Measurements from ENCODE around the gene ORM2.

ORM2 gene

DNA sequence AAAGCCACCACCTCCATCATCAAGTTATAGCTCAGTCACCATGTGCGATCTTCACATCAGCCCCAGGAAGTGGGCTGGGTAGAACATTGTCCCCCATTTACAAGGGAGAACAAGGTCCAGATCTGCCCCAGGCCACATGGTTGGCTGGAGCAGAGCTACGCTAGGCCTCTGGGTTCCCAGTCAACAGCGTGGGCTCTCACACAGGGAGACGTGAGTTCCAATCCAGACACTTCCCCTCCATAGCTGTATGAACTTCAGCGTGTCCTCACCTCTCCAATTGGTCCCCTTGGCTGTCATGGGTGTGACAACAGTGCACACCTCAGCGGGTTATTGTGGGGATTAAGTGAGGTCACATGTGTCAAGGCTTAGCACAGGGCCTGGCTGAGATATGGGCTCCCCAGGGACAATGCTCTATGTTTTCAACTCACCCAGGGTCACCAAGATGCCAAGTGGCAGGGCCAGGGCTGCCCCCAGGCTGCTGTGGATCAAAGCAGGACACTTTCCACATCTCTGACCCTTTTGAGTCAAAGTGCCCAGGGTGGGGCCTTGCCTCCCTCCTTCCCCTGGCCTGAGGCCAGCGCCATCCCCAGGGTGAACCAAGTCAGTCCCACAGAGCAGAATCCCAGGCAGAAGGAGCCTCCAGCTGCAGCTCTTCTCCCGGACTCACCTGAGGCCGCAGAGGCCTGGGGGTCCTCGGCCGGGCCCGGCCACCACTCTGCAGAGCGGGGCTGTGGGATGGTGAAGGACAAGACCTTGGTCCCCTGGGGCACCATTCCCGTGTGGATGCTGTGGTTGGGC is 38.3 kb downstream of the ORM2 start:
- Mint-ChIP-seq H3K4me1 (no peaks in the 10 kb centered on the region), H3K4me3 (no peak overlapping the region), H3K36me3 (ENCODE audit: low read depth) (peaks cover 36% of the 10 kb centered on the region), H3K9me3 (no peaks in the 10 kb centered on the region), H3K27me3 (ENCODE audit: low read depth) (no peaks in the 10 kb centered on the region), H3K27ac (no peak overlapping the region)
- TF ChIP-seq, protein P1, sequence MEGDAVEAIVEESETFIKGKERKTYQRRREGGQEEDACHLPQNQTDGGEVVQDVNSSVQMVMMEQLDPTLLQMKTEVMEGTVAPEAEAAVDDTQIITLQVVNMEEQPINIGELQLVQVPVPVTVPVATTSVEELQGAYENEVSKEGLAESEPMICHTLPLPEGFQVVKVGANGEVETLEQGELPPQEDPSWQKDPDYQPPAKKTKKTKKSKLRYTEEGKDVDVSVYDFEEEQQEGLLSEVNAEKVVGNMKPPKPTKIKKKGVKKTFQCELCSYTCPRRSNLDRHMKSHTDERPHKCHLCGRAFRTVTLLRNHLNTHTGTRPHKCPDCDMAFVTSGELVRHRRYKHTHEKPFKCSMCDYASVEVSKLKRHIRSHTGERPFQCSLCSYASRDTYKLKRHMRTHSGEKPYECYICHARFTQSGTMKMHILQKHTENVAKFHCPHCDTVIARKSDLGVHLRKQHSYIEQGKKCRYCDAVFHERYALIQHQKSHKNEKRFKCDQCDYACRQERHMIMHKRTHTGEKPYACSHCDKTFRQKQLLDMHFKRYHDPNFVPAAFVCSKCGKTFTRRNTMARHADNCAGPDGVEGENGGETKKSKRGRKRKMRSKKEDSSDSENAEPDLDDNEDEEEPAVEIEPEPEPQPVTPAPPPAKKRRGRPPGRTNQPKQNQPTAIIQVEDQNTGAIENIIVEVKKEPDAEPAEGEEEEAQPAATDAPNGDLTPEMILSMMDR (IDR thresholded peaks at IDR 0.05; ENCODE audit: unreplicated experiment in 3 of 3), result no peak

DNA sequence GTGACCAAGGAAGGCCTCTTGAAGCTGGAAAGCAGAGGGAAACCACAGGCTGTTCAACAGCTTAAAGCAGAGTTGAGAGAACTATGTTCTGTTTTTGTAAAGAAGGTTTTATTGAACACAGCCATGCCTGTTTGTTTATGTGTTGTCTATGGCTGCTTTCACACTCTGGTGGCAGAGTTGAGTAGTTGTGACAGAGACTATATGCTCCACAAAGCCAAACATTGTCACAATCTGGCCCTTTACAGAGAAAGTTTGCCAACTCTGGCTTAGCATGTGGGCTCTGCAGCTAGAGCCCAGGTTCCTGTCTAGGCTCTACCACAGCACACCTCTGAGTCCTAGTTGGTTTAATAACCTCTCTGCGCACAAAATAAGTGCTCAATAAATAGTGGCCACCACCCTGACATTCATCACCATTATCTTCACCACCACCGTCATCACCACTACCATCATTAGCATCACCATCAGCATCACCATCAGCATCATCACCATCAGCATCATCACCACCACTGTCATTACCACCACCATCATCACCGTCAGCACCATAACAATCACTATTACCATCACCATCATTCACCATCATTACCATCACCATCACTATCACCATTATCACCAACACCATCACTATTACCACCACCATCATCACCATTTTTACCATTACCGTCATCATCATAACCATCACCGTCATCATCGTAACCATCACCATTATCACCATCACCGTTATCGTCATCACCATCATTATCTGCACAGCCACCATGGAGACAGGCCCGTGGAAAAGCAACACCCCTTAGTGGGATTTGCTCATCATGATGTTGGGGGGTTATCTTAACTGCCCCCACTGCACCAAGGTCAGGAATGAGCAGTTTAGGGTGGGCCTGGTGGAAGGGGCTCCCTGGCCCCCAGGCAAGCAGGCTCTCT is 39.8 kb downstream of the ORM2 start:
- H3K27ac Mint-ChIP-seq, result no peak overlapping the region
- H3K4me1 Mint-ChIP-seq, result no peaks in the 10 kb centered on the region
- no peaks in the 10 kb centered on the region for H3K27me3 Mint-ChIP-seq (ENCODE audit: low read depth)
- H3K36me3 Mint-ChIP-seq (ENCODE audit: low read depth), result peaks cover 28% of the 10 kb centered on the region
- no peak overlapping the region for H3K4me3 Mint-ChIP-seq
- TF ChIP-seq, protein P1 (IDR thresholded peaks at IDR 0.05; ENCODE audit: unreplicated experiment in 3 of 3), result no peak
- H3K9me3 Mint-ChIP-seq, result no peaks in the 10 kb centered on the region

DNA sequence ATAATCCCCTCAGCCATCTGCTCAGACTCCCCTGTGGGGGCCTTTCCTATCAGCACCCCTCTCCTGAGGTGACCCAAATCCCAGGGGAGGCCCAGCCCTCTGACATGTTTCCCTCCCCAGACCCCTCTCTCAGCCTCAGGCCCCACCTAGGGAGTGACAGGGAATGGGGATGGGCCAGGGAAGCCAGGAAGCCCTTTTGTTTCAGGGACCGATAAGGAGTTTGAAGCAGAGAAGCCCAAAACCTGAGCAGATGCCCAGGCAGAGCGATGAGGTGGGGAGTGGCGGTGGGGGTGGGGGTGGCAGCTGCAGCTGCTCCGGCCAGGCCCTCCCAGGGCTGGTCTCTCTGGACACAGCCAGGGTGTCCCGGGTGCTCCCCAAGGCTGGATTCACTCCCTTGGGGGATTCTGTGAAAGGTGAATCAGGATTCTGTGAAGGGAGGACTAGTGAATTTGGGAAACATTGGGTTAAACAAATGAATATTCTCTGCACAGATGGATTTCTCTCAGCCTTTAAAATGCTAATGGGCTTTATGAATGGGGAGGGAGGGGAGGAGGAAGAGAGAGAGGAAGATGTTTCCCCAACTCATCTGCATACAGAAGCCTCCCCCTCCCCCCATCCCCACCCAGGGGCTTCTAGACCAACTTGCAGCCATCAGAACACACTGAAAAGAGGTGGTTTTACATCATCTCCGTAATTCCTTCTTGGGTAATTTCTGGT is 40.7 kb downstream of the ORM2 start:
- peaks cover 25% of the 10 kb centered on the region for H3K36me3 Mint-ChIP-seq (ENCODE audit: low read depth)
- H3K9me3 Mint-ChIP-seq, result no peaks in the 10 kb centered on the region
- no peaks in the 10 kb centered on the region for H3K27me3 Mint-ChIP-seq (ENCODE audit: low read depth)
- H3K27ac Mint-ChIP-seq, result no peak overlapping the region
- H3K4me3 Mint-ChIP-seq, result no peak overlapping the region
- H3K4me1 Mint-ChIP-seq, result no peaks in the 10 kb centered on the region
- TF ChIP-seq, protein P1 (IDR thresholded peaks at IDR 0.05; ENCODE audit: unreplicated experiment in 3 of 3), result no peak

- no peaks in the 10 kb centered on the region for H3K9me3 Mint-ChIP-seq
- H3K27ac Mint-ChIP-seq, result no peak overlapping the region
- H3K4me3 Mint-ChIP-seq, result no peak overlapping the region
- peaks cover 21% of the 10 kb centered on the region for H3K36me3 Mint-ChIP-seq (ENCODE audit: low read depth)
- no peaks in the 10 kb centered on the region for H3K27me3 Mint-ChIP-seq (ENCODE audit: low read depth)
- no peaks in the 10 kb centered on the region for H3K4me1 Mint-ChIP-seq
- TF ChIP-seq, protein P1 (IDR thresholded peaks at IDR 0.05; ENCODE audit: unreplicated experiment in 3 of 3), result no peak
Measured at GRCh38 chr9:114370968-114371320, 41.3 kb downstream of the ORM2 start.

DNA sequence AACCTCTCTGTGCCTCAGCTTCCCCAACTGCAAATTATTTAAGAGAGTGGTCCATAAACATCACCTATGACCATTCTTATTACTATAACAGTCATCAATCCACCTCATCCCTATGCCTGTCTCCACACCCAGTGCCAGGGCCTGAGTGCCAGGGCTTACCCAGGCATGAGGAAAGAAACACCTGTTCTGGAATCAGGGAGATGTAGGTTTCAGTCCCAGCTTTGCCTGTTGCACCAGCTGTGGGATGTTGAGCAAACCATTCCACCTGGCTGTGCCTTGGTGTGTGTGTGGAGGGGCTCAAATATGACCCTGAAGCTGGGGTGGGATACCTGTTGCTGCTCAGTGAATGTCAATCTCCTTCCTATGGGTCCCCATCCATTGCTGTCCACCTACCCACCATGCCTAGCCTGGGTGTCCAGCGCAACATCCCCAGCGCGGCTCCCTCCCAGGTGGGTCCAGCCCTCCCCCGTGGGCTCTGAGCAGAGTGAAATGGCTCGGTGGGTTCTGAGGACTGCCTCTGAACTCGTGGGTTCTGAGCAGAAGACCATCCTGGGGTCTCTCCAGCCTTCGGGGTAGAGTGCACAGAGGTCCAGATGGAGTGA is 41.8 kb downstream of the ORM2 start:
- no peak overlapping the region for H3K27ac Mint-ChIP-seq
- no peaks in the 10 kb centered on the region for H3K27me3 Mint-ChIP-seq (ENCODE audit: low read depth)
- peaks cover 17% of the 10 kb centered on the region for H3K36me3 Mint-ChIP-seq (ENCODE audit: low read depth)
- TF ChIP-seq, protein P1 (IDR thresholded peaks at IDR 0.05; ENCODE audit: unreplicated experiment in 3 of 3), result no peak
- no peaks in the 10 kb centered on the region for H3K9me3 Mint-ChIP-seq
- no peak overlapping the region for H3K4me3 Mint-ChIP-seq
- H3K4me1 Mint-ChIP-seq, result no peaks in the 10 kb centered on the region
